GM18867 (cell line): ENCODE results near the gene TSTD2.
"Not testable (repeated sequence)": the region's sequence is repeated elsewhere in the genome, so short reads cannot be mapped to it uniquely, and the experiment has no call there.

ENCODE experiments used
- ATAC-seq: cut with Tn5 transposase; IDR thresholded peaks from one replicate; pipeline ENCODE4 v1.9.1; 2021; ENCODE audit warnings: mild to moderate bottlenecking, moderate library complexity; ENCODE audit not compliant: unreplicated experiment

The TSTD2 gene

DNA sequence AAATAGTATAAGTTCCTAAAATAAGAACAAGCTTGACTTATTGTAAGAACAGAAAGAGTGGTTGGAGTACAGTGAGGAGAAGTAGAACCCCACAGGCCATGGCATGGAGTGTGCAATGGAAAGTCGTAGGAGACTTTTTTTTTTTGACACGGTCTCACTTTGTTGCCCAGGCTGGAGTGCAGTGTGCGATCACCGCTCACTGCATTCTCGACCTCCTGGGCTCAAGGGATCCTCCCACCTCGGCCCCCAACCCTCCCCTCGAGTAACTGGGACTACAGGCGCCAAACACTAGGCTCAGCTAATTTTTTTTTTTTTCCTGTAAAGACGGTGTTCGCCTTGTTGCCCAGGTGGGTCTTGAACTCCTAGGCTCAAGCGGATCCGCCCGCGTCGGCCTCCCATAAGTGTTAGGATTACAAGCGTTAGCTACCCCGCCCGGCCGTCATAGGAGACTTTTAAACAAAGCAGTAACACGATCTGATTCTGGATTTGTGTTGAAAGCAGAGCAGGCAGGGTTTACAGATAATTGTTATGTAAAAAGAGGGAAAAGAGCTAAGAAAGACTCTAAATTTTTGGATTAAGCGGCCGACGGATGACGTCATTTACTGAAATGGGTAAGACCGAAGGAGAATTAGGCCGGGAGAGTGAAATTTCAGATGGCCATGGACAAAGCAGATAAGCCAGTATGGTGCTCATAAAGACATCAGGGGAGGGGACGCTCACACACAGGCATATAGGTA lies 752 bp downstream of the TSTD2 start:
- peak; percentile 11 for ATAC-seq

GRCh38 chr9:97630591-97630990 lies 2.6 kb downstream of the TSTD2 start:
- no peak for ATAC-seq

DNA sequence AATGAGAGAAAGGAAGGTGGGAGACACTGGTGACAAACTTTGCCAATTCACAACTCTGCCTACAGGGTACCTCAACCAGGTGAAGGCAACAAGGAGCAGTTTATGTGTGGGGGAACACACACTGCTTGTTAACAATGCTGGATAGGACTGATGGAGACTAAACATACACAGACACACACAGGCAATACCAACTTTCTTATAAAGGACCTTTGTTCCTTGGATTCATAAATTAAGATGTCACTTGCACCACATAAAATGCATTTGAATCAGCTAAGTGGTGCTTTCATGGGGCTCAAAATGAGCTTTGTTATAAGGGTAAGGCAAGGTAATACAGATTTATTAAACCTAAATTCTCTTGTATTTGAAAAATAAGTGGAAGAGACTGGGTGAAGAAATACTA lies 4.0 kb downstream of the TSTD2 start:
- ATAC-seq: no peak

DNA sequence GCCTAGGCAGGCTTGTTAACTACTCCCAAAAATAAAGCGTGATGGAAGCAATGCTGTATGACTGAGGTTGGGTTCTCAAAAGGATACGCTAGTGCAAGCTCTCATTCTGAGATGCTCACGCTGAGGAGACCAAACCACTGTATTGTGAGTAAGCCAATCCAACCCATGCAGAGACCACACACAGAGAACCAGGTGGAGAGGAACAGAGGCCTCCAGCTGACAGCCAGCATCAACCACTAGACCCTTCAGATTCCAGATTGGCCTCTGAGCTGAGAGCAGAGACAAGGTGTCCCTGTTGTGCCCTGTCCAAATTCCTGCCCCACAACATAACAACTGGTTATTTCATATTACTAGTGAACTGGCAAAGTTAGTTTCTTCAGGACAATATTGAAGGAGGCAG lies 4.5 kb downstream of the TSTD2 start:
- ATAC-seq: no peak

- ATAC-seq: no peak
Measured at GRCh38 chr9:97627624-97628023, 5.5 kb downstream of the TSTD2 start.

GRCh38 chr9:97625620-97626019 lies 7.5 kb downstream of the TSTD2 start:
- no peak for ATAC-seq

DNA sequence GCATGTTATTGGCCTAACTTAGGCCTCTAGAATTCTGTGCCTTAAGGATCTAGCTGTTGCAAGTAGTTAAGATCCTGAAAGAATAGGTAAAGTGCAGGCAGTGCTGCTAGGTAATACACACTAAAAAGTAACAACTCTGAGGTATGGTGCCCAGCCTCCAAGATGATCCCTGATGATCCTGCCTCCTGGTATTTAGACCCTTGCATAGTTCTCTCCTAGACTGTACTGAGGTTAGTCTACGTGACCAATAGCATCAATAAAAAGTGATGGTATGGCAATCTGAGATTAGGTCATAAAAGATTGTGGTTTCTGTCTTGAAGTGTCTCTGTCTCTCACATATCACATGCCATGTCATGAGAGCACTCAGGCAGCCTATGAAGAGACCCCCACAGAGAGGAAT lies 9.2 kb downstream of the TSTD2 start:
- no peak for ATAC-seq

- not testable (repeated sequence) for ATAC-seq
Measured at GRCh38 chr9:97622483-97622882, 10.7 kb downstream of the TSTD2 start.

DNA sequence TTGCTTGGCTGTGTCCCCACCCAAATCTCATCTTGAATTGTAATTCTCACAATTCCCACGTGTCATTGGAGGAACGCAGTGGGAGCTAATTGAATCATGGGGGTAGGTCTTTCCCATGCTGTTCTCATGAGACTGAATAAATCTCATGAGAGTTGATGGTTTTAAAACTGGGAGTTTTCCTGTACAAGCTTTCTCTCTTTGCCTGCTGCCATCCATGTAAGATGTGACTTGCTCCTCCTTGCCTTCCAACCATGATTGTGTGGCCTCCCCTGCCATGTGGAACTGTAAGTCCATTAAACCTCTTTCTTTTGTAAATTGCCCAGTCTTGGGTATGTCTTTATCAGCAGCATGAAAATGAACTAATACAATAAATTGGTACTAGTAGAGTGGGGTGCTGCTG lies 13.1 kb downstream of the TSTD2 start:
- not testable (repeated sequence) for ATAC-seq

DNA sequence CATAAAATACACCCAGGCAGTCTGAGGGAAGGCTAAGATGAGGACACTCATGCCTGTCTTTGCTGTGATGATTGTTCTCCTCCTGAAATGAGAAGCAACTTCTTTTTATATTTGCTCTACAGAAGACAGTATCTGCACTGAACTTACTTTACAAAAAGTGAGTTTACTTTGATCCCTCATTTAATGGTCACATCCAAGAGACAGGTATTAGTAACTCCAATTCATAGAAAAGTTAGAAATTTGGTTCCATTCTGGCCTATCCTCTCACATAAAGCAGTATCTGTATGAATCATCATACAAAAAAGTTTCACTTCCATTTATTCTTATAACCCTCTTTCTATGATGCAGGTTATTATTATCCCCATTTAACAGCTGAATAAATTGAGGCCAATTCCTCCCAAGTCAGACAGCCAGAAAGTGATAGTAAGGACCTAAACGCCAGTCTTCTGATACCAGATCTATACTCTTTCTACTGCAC lies 15.2 kb downstream of the TSTD2 start:
- ATAC-seq: peak; percentile 62

DNA sequence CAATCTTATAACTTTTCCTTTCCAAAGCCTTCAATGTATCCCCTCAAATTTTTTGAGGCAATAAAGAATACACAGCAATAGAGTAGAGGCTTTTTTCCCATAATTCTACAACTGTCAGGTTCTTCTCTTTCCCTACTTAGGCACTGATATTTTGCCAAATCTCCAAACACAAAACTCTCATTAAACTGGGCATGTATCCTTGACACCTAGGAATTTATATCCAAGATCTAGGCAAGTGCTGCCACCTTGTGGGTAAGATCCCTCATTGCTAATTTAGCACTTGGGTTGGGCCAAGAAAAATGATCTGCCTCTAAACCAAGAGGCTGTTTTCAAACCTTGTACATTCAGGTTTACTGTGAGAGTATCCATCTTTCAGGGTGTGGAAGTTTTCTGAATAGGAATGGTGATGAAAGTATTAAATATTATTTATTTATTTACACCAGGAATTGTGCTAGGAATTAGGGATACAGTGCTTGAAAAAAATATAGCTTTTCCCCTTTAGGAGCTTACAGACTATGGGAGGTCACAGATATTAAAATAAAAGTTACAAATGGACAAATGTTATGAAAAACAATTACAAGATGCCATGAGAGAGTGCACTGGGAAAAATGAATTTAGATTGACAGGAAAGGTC lies 17.6 kb downstream of the TSTD2 start:
- ATAC-seq: no peak

GRCh38 chr9:97604901-97605645 lies 28.1 kb downstream of the TSTD2 start:
- no peak for ATAC-seq

DNA sequence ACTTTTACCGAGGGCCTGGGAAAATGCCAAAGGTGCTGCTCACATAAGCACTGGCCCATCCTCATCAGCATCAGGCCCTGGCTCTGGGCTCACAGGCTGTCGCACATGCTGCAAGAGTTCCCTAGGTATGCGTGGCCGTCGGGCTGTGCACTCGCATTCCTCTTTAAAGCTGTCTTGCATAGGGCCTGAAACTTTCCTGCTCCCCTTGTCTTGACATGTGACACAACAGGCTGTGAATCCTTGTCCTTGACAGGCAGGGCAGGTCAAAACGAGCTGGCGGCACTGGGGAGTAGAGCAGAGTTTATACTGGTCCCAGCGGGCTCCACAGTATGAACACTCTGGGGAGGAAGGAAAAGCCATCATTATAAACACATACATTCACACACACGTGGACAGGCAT lies 30.7 kb downstream of the TSTD2 start:
- ATAC-seq: no peak

DNA sequence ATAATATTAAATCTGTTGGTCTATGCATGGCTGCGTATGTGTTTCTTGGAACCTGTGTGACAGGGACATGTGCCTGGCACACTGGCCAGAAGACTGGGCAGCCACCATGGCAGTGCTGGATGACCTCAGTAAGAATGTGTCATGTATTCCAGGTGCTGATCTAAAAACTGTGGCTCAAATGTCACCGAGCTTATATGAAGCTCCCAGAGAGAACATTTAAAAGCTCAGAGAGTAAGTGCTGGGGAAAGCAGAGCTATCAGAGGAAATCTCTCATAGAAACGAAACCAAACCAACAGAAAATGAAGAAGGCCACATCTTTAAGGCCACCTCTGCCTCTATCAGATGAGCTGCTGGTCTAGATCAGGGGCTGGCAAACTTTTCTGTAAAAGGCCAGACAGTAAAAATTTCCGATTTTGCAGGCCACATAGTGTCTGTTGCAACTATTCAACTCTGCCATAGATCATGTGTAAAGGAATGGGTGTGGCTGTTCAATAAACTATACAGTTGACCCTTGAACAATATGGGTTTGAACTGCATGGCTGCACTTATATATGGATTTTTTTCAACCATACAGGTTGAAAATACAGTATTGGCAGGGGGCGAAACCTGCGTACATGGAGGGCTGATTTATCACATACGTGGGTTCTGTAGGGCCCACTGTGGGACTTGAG lies 31.8 kb downstream of the TSTD2 start:
- ATAC-seq: no peak

- ATAC-seq: no peak
Measured at GRCh38 chr9:97600531-97601227, 32.5 kb downstream of the TSTD2 start.

DNA sequence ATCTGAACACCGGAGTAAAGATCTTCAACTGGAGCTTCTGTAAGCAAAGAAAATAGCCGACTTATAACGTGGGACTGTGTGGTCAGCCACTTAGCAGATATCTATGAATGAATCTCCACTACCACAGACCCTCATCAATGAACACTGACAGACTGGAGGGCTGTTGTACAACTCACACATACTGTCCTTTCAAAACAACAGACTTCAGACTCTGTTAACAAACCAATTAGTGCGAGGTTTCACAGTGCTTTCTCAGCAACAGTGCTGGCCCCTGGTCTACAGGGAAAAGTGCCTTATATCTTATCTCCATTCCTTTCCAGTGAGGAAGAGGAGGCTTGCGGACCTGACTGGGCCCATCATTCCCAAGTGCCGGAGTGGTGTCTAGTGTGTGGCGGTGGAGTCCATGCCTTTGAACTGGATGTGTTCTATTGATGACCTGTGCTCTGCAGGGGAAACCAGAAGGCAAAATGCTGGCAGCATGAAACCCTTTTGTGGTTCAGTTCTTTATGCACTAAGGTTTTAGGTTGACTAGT lies 33.8 kb downstream of the TSTD2 start:
- ATAC-seq: no peak

GRCh38 chr9:97598461-97599288 lies 34.5 kb downstream of the TSTD2 start:
- ATAC-seq: peak; percentile 84

GRCh38 chr9:97596906-97597305 lies 36.3 kb downstream of the TSTD2 start:
- ATAC-seq: no peak

DNA sequence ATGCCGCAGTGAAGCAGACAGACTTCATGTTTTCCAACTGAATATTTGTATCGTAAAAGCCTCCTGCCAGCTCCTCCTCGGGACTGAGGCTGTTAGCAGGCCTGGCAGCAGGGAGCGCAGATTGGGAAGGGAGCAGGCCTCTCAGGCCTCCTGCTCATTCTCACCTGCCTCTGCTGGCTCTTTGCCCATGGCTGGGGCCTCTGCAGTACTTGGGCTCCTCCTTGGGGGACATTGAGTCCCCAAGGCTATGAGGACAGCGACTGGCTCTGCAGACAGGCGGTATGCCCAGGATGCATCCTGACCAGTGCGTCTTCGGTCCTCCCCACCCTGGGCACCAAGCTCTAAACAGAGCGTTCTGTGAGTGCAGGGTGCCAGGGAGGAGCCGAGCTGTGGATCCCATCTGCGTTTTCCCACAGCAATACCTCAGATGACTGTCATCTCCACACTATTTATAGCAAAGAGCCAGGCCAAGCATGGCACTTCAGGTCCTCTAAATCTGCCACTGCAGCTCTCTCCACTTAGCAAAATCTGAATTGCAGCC lies 38.7 kb downstream of the TSTD2 start:
- ATAC-seq: no peak
